GM19193 (cell line): ENCODE measurements around the gene ARHGEF28.

Source experiments
- POLR2A ChIP-seq: IDR thresholded peaks from 4 replicates; pipeline ENCODE4 v1.6.1; 2011; ENCODE audit not compliant: insufficient read depth, insufficient read length; ENCODE audit errors: extremely low read depth

ARHGEF28 gene

GRCh38 chr5:73631500-73631899 is 5.5 kb downstream of the ARHGEF28 start:
- TF ChIP-seq POLR2A: no peak

- no peak for TF ChIP-seq POLR2A
Measured at GRCh38 chr5:73633060-73633459, 7.1 kb downstream of the ARHGEF28 start.

- TF ChIP-seq POLR2A: no peak
Measured at GRCh38 chr5:73636408-73636807, 10.4 kb downstream of the ARHGEF28 start.

DNA sequence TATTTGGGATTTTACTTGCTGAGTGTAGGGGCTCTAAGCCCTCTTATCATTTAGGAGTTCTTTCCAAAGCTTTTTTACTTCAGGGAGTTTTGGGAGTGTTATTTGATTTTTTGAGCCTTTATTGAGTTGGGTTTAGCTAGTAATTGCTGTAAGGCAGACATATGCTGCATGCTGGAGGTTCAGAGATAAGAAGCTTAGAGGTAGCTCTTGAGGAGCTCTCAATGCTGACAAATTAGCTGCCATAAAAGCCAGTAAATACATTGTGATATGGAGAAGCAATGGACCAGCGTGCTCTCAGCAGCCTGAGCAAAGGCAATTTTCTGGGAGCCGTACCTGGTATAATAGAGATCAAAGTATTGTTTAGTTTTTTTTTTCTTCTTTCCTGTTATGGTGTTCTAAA is 11.6 kb downstream of the ARHGEF28 start:
- no peak for TF ChIP-seq POLR2A

DNA sequence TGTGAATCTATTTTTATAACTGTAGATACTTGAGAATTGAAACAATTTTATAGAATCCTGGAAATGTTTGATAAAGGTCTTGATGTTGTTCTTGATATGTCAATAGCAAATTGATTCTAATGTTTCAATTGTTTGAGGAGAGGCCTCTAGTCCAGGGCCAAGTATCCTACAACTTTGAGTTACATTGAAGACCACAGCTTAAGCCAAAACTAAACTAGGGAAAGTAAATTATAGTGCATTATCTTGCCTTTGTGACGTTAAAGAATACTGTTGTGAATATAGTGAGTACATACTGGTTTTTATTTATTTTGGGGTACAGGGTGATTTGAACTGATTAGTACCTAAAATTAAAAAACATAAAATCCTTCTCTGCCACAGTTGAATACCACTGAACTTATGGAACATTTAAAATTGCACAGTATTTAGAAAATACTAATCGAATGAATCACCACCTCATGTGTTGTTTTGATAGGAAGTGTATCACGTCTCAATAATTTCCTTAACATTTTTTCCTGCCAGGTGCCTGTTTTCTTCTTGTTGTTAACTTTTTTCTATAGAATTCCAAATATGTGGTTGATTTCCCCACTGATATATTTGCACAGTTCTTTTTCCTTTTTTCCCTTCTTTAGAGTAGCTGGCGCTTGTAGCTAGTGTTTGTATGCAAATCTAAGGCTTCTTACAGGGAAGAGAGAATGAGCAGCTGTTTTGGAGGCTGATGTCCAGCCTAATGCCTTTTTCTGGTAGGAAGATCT is 12.5 kb downstream of the ARHGEF28 start:
- TF ChIP-seq POLR2A: no peak

- TF ChIP-seq POLR2A: no peak
Measured at GRCh38 chr5:73640861-73641320, 14.9 kb downstream of the ARHGEF28 start.

DNA sequence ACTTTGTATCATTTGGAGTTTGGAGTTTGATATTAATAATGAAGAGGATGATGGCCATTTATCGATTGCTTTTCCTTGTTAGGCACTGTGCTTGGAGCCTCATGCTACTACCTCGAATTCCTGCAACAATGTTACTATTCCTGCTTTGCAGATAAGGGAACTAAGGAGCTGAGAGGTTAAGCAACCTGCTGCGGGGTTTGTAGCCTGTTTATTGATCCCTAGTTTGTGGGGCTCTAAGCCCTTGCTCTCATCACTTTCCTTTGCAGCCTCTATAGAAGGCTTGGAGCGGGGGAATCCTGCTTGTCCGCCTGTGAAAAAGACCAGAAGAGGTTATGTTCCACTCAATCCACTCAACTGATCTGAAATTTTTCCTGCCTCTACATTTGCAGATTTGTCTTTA is 15.8 kb downstream of the ARHGEF28 start:
- no peak for TF ChIP-seq POLR2A

GRCh38 chr5:73642344-73642743 is 16.3 kb downstream of the ARHGEF28 start:
- no peak for TF ChIP-seq POLR2A

- no peak for TF ChIP-seq POLR2A
Measured at GRCh38 chr5:73644385-73644963, 18.5 kb downstream of the ARHGEF28 start.

DNA sequence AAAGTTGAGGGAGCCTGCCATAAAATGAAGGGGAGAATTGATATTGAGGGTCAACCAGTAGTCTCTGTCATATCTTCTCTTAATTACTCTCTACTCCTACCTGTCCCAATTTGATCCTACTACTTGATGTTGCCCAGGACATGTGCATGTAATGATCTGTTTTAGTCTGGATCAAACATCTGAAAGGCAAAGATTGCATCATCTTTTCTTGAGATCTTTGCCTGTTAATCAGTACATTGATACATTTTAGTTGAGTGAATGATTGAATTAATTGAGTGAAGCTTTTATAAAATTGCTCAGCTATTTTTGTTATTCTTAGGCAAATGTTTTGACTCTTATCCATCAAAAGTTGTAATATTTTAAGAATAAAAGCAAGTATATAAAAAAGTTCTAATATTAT is 21.7 kb downstream of the ARHGEF28 start:
- TF ChIP-seq POLR2A: no peak

GRCh38 chr5:73648515-73648914 is 22.5 kb downstream of the ARHGEF28 start:
- TF ChIP-seq POLR2A: no peak

DNA sequence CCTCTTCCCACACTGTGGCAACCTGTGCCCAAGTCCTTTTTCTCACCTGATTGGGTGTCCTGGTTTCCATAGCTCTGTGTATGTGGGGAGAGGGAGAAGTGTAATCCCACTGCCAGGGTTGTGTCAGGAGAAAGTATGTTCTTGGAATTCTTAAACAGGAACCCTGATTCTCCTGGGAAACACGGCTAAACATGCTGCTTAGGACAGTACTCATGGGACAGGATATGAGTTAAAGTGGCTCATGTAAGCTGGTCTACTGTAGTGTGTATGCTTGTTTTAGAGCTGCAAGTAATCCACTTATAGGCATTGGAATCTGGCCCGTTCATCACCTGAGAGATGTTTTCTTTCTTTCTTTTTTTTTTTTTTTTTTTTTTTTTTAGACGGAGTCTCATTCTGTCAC is 23.9 kb downstream of the ARHGEF28 start:
- no peak for TF ChIP-seq POLR2A

DNA sequence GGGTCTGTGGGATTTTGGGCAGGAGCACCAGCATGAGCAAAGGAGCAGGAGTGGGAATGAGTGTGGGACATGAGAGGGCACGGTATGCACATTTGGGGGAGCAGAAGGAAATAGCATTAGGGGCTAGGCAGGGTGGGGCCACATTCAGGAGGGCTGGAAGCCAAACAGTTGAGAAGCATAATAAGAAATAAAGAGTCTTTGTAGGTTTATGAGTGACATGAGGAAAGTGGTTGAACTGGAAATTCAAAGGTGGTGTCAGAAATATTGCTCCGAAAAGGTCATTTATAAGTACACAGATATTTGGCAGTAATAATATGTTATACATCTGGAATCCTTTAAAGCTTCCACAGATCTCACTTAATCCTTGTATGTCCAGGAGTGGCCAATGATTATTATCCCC is 26.4 kb downstream of the ARHGEF28 start:
- TF ChIP-seq POLR2A: no peak

DNA sequence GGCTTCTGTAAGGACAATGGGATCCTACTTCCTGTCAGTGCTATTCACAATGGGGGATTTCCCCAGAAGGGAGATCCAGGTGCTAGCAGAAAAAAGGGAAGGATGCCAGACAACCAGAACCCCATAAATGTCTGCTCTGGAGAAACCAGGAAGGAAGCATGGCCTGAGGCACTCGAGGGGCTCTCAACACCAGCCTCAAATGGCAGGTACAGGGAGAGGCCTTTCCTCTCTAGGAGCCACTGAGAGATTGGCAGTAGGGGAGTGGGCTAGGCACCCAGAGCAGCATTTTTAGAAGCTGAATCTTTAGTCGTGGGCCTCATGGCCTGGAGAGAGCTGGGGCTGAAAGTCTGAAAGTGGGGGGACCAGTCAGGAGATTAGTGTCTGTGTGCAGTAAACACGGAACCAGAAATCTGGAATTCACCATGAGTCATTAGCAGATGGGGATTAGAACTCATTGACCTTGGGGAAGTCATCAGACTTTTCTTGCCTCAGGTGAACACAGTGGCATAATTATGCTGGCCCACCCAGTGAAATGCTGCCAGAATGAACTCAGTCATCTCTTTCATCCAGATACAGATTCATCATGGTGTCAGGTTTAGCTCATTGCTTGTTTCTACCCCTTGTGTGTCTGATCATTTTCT is 28.3 kb downstream of the ARHGEF28 start:
- TF ChIP-seq POLR2A: no peak

DNA sequence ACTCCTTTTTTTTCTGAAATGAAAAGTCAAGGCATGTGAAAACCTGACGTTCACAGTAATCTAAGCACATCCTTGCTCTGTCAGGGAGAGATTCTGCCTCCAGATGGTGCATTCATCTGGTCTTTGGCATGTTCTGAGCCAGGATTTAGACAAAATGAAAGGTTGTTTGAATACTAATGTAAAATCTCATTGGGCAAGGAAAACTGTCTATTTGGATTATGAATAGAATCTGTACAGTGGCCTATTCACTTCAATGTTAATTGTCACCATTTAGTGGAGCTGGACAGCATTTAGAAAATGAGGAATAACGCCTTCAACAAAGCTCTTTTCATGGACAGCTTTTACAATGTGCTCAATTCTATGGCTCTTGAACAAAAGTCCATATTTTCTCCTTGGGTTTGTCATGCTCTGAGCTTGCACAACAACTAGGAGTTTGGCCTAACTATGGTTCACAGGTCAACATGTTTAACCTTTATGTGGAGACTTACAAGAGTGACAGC is 28.9 kb downstream of the ARHGEF28 start:
- no peak for TF ChIP-seq POLR2A
